HT-29 (cell line): Measurements from ENCODE around the gene ARFGEF3. TPM values are rescaled to one million over a fixed set of nuclear protein-coding genes. Genes with fewer than 3 reads are reported as not detected.

Experiments
- DNase-seq: peaks from one replicate; pipeline ENCODE4 v3.0.0-alpha.2; 2015; ENCODE audit warnings: low spot score
- total RNA-seq: library from RNA; depleted of rRNA; stranded (reverse); fragments of >200 nt; shearing (Covaris generic); gene quantifications from 2 replicates; pipeline ENCODE4 v1.2.3, GENCODE V29; 2014

The ARFGEF3 gene
- total RNA-seq, 1 experiment from 2014 or later: 10.0 TPM

DNA sequence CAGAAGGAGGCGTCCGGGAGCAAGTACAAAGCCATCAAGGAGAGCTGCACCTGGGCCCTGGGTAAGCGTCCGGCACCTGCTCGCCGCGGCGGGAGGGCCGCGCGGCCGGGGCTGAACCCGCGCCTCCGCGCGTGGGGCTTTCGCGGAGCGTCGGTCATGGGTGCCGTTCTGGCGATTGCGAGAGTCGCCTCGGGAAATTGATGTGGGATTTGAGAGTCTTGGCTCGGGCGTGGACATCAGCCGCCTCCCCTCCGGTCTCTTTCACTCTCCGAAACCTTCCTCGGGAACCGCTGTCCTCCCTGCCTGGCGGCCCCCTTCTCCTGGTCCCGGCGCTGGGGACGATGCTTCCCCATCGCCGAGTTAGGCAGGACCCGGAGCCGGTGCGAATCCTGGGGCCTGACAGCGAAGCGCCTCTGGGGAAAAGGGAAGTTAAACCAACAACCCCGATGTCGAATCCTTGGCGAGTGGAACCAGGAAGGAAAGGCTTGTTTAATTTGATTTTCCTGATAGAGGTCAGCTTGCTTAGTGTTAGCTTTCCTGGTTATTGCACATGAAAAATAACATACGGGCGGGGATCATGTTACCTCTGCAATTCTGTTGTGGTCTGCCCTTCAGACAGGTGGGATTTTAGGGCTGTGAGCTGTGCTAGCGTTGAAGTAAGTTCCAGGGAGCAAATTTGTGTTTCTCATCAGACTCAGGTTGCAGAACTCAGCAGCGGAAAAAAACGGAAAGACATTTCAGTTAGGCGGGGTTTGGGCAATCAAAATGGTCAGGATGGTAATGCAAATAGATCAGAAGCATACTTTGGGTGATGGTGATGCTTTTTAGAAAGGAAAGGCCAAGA, 594 bp downstream of the ARFGEF3 start:
- DNase-seq: peak; percentile 53

DNA sequence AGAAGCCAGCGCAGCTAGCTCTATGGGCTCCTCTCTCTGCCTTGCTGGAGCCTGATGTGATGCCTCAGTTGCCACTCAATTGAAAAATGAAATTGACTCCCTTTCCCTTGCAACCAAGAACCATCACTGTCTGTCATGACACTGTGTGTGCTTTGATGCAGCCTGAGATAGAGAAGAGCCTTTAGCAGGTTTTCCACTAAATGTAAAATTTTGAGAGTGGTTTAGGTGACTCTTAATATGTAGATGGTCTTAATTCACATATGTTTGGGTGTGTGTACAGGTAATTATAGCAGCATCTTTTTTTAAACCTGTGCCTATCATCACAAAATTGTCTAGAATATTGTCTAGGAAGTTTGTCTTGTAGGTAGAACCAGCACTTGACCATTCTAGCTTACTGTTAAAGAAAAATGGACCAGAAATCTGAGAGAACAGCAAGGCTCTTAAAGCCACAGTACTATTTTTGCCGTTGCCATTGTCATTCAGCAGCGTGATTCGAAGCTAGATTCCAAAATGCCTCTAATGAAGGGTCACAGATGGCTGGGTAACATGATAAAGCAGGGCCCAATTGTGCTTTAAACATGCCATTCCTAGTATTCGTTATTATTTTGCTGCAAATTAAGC, 1.3 kb downstream of the ARFGEF3 start:
- DNase-seq: no peak

DNA sequence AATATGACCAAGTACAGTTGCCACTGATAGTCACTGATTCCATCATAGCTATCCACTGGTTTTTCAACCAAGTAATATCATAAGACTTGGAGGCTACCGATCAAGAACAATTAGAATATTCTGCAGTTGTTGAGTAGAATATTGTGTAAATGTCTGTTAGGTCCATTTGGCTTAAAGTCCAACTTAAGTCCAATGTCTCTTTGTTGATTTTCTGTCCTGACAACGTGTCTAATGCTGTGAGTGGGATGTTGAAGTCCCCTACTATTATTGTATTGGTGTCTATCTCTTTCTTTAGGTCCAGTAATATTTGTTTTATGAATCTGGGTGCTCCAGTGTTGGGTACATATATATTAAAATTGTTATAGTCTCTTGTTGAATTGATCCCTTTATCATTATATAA, 13.9 kb downstream of the ARFGEF3 start:
- DNase-seq: no peak

DNA sequence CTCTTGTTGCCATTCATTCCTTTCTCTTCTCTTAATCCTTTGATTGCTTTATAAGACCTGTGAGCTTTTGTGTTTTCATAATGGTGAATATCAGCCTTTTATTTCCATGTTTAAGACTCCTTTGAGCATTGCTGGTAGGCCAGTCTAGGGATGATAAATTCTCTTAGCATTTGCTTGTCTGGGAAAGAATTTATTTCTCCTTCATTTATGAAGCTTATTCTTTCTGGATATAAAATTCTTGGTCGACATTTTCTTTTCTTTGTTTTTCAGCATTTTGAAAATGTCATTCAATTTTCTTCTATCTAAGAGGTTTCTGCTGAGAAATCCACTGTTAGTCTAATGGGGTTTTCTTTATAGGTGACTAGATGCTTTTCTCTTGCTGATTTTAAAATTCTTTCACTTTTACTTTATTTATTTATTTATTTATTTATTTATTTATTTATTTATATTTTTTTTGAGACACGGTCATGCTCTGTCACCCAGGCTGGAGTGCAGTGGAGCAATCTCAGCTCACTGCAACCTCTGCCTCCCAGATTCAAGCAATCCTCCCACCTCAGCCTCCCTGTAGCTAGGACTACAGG, 15.0 kb downstream of the ARFGEF3 start:
- DNase-seq: no peak

DNA sequence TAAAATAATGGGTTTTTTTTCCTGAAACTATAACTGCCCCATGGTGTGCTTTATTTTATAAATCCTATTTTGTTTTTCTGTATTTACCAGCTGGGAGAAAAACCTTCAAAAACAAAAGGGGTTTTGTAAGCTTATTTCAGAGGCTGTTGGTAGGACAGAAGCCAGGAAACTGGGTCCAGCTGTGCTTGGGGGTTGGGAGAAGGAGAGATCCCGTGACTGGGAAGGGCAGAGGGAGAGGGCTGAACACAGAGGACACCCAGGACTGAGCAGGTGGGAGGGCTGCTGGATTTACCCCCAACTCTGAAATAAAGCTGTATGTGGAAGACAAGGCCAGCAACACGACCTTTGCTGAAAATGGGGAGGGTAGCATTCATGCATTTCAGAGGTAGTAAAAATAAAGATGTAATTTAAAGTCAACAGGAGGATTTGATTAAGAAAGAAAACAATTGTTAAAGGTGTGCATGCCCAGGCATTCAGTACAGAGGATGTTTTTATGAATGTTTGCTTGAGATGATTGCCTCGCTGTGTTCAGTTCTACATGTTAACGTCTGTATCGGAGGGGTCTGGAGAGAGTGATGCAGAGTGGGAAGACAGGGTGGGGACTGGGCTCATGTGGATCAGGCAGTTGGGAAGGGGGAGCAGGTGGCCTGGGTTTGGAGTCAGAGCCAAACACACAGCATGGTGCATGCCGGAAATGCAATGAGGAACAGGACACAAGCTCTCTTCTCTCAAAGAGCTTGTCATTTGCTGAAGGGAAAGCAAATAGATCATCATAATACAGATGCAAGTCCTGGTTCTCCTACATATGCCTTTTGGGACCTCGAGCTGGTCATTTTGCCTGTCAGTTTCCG, 21.4 kb downstream of the ARFGEF3 start:
- DNase-seq: no peak

DNA sequence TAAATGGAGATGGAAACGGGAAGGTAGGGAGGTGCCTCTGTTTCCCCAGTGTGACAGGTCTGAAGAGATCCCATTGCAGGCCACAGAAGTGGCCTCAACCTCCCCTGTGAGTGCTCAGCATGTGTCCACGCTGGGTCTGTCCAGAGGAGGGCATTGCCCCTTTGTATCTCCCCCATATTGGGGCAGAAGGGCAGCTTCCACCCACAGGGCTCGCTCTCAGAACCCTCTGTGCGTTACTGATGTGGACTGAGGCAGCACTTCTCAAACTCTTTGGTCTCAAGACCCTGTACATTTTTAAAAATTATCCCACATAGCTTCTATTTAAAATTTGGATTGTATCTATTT, 22.0 kb downstream of the ARFGEF3 start:
- DNase-seq: no peak

DNA sequence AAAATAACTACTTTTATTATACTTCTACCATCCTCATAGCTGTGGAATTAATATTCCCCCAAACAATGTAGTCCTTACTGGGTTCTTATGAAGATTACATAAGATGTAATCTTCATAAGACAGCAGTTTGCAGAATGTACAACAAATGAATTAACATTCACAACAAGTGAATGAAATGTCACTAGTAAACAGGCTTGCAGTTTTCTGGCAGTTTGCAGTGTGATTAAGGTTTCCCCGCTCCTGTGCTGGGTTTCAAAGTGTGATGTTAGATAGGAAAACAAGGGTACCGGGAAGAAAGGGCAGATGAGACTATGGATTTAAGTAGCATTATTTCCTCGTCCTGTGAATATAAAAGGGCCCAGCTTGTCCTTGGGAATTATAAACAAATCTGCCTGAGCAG, 22.5 kb downstream of the ARFGEF3 start:
- DNase-seq: no peak

DNA sequence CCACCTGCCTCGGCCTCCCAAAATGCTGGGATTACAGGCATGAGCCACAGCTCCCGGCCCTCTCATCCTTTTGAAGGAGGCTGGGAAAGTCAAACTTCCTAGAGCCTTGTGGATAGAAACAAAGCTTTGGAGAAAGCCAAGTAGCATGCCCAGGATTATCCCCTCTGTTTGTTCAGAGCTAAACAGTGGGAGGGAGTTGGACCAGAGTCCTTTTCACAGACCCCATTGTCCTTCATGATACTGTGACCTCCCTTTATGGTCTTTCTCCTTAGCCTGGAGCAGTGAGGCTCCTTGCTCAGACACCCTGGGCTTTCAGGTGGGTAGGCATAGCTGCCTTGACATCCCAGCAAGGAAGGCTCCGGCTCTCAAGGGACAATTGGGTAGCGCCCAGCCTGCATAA, 25.4 kb downstream of the ARFGEF3 start:
- no peak for DNase-seq

DNA sequence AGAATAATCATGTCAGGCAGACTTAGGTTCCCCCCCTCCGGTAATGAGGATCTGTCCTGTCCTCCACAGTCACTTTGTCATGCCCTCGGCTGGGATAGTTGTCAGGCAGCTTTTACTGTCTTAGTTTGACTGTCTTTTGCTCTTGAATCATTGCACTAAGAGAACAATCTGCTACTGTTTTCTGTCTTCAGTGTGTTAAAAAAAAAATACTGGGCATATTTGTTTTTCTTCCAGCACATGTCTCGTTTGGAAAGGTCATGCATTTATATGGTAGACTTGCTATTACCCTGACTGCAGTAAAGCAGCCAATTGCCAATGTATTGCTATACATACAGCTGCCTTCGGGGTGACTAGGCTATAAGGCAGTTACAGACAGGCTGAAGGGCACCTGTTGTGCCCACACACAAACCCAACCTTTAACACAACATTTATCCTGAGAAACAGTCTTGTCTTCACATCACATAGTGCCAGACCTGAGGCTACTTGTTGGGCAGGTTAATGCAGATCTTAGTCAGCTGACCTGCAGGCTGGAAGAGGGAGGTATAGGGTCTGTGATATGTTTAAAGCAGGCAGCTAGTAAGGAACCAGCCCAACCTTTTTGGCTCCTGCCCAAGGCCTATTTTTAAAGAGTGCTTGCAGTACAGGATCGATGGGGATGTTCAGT, 26.7 kb downstream of the ARFGEF3 start:
- DNase-seq: peak; percentile 33

DNA sequence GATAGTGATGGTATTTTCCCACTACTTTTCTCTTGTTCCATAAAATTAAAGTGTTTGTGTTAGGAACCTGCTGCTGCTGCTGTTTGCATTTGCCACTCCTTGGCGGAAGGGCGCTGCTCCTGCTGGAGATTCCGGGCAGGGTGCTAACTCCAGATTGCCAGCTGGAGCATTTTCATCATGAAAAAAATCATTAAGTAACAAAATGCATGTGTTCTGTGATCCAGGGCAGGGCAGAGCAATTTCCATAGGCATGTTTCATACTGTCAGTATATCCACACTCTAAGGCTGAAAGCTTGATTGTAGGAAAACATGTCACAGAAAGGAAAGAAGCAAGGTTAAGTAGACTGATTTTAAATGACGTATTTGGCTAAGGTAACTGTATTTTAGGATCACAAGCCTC, 32.5 kb downstream of the ARFGEF3 start:
- DNase-seq: no peak

DNA sequence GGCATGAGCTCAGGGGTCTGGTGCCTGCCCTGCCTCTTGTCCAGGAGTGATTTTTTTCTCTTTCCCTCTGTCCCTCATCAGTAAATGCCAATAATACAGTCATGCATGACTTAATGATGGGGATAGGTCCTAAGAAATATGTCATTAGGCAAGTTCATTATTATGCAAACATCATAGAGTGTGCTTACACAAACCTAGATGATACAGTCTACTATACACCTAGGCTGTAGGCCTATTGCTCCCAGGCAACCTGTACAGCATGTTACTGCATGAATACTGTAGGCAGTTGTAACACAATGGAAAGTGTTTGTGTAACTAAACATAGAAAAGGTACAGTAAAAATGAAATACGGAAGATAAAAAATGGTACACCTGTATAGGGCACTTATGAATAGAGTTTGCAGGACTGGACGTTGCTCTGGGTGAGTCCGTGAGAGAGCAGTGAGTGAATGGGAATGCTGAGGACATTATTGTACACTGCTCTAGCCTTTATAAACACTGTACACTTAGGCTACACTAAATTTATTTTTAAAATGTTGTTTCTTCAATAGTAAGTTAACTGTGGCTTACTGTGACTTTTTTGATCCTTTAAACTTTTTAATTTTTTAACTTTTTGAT, 34.5 kb downstream of the ARFGEF3 start:
- DNase-seq: no peak

DNA sequence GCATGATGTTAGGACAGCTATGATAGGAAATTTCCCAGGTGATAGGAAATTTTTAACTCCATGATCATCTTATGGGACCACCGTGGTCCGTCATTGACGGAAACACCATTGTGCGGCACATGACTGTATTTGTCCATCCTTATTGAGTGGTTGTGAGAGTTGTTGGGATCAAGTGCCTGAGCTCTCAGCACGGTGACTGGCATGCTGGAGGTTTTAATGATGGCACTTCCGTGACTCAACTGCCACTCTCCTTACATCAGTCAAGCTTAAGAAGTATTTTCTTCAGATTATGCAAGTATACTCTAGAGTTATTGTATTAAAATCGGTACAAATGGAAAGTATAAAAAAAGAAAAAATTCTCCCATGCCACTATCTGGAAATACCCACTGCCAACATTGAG, 35.8 kb downstream of the ARFGEF3 start:
- no peak for DNase-seq

DNA sequence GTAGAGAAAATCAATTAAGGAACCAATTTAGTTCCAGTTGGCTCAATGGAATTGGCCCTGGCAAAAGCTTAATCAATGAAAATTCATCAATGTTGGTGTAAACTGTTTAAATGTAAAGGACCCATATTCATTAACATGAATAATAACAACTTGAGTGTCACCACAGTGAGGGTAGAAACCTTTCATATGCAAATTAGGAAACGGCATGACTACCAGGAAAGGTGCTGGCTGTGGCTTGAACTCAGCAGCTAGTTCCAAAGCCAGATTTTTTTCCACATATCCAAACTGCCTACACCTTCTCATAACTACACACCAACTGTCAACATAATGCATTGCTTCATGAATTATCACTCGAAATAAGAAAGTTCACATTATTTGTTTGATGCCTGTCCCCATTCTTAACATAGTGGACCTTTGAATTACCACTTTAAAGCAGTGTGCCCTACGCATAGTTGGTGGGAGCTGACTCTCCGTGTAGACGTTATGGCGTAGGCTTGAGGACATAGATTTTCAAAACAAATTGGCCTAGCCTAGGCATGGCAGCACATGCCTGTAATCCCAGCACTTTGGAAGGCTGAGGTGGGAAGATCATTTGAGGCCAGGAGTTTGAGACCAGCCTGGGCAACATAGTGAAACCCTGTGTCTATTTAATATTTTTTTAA, 36.8 kb downstream of the ARFGEF3 start:
- DNase-seq: no peak

DNA sequence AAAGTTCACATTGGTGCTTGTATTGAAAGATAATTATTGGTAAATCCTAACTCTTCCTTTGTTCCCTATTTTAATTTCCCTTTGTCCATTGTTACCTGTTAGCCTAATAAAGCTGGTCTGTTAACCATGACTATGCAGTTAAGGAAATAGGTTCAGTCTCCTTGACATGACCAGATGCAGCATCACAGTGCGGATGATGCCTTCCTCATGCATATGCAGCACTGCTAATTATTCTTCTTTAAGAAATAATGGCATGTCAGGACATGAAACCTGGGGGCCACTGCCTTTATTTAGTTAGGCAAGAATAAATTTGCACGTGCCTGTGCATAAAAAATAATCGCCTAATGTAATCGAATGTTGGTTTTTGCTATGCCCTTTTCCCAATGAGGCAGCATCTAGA, 40.1 kb downstream of the ARFGEF3 start:
- no peak for DNase-seq

DNA sequence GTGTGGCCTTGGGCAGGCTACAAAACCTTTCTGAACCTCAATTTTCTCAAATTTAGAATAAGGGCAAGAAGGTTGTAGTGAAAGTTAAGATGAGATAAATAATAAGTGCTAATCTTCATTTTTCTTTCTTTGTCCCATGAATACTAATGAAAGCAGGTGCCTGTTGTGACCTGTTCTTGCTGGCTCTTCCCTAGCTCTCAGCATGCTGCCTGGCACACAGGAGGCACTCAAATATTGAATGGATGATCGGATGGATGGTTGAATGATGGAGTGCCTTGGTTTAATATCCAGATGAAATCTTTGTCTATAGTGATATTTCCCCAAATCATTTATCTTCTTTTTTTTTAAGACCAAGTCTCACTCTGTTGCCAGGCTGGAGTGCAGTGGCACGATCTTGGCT, 41.6 kb downstream of the ARFGEF3 start:
- no peak for DNase-seq

DNA sequence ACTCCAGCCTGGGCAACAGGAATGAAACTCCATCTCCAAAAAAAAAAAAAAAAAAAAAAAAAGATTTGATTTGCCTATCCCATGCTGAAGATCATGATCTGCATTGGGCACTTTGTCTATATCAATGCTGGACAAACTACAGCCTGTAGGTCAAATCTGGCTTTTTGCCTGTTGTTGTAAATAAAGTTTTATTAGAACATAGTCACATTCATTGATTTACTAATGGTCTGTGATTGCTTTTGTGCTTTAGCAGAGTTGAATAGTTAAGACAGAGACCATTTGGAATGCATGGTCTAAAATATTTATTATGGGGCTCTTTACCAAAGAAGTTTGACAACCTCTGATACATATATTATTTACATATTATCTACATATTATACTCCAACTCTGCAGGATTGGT, 42.6 kb downstream of the ARFGEF3 start:
- no peak for DNase-seq

DNA sequence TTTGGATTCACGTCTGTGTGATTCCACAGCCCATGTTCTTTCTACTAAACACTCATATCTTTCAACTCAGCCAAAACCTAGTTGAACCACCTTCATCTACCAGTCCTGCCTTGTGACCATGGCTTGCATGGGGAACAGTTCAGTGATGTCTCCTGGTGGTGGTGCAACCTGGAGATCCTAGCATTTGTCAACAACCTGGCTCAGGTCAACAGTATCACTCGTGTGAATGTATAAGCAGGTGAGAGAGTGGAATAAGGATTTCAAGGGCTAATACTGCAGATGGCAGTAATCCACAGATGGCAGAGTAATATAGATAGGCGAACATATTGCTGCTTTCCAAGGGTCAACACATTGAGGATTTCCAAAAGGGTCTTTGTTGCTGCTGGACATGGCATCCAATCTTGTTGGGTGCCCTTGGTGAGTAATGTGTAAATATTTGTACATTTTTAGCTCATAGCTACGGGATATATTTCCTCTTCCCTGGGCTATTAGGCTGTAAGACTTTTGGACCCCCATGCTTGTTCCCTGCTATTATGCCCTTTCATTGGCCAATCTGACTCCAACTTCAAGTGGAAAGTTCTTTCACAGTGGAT, 43.1 kb downstream of the ARFGEF3 start:
- DNase-seq: no peak

DNA sequence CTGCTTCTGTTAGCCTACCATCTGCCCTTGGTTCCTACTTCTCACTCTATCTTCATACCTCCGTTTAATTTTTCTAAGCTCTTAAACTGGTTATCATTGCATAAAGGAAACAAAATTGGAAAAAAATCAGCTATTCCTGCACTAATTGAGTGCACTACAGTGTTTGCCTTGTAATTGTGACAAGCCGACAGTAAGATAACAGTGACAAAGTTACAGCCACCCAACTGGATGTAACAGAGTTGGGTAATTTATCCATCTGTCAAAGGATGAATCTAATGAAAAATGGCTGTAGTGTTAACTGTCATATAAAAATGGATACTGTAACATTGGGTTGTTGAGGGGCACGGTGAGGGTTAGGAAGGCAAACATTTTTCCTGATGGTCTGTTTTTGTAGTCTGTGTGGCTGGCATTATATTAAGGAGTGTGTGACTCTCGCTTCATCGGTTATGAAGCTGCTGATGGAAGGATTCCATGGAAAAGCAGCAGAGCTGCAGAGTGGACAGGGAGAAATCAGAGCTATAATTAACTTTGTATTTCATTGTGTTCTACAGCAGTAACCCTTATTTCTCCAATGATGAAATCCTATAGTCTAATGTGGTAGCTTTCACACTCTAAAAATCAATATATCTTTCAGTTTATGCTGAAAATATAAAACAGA, 43.8 kb downstream of the ARFGEF3 start:
- no peak for DNase-seq

DNA sequence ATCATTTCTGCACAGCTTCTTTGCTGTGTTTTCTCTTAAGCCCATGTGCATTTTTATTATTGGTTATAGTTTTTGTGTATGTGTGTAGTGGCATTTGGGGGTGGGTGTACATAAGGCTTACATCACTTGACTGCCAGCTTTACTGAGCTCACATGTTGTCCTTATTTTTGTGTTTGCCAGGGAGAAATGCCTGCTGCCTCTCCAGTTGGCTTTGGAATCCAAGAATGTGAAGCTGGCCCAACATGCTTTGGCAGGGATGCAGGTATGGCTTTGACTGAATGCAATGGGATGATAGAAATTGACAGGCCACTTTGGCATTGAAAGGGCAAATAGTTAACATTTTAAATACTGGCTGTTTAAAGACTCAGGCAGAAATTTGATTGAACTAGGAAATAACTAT, 45.1 kb downstream of the ARFGEF3 start:
- DNase-seq: no peak
